Measurements from ENCODE around the gene CABCOCO1. TPM values are rescaled to one million over a fixed set of nuclear protein-coding genes. Genes with fewer than 3 reads are reported as not detected.

The CABCOCO1 gene, protein sequence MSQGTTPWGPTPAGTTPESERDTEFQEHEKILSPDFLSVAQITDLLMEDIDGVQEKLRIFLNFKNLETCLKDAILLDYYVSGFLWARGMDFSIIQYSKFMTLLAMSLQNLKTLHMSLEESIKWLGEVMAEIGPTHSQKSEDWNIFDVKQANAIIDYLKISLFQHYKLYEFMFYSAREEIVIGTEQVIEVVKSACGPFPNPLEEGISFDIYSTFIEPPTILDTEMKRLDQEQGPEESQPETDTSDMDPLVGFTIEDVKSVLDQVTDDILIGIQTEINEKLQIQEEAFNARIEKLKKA
- 0.26 and 0.36 TPM in 2 replicates for total RNA-seq

DNA sequence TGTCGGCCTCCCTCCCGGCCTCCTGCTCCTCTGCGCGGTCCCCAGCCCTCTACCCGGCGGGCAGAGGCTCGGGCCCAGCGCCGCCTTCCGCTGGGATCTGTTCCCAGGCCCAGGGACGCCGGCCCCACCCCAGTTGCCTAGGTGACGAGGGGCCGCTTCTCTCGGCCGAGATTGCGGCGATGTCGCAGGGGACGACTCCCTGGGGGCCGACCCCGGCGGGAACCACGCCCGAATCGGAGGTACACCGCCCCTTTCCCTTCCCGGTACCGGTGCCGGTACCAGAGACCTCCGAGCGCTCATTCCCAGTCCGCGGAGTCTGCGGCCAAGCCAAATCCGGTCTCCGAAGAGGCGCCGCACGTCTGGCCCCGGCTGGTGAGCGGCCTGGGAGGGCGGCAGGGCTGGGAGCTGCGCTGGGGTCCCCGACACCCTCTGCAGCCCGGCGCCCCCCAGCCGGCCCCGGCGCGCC lies at the start of gene CABCOCO1:
CABCOCO1 (plus strand) TSS at position 136 of the 466 bp plus-strand sequence; CDS start at position 180, 44 bp downstream.

Other genes starting within 250 kb of the CABCOCO1 start
- 0.40 and 2.0 TPM in 2 replicates for gene TMEM26, start 209.5 kb upstream of the CABCOCO1 start, total RNA-seq
- 37.0 and 76.8 TPM in 2 replicates for gene ARID5B, start 238.8 kb downstream of the CABCOCO1 start, total RNA-seq